ENCODE measurements around the gene NTF4. TPM values are rescaled to one million over a fixed set of nuclear protein-coding genes. Genes with fewer than 3 reads are reported as not detected.

The NTF4 gene
- total and polyA plus RNA-seq, 12 donors, result 0.55 TPM; not detected in 11

- WGBS, 4 donors, result 51 to 66% (median 57%) methylated on average over 11 to 12 of the region's 12 CpGs
- H3K36me3 ChIP-seq (replicated peaks in 1 of 2), result peaks cover 0 to 70% of the 10 kb centered on the region in 2 donors
- H3K4me1 ChIP-seq (replicated peaks in 1 of 2), result peaks cover 0 to 16% of the 10 kb centered on the region in 2 donors
- H3K4me3 ChIP-seq, result no peak overlapping the region
- no peaks in the 10 kb centered on the region for H3K9me3 ChIP-seq (replicated peaks in 1 of 3)
- TF ChIP-seq CTCF (IDR thresholded peaks at IDR 0.05), result peak; percentile 45 to 73 (median 67)
- TF ChIP-seq POLR2A (IDR thresholded peaks at IDR 0.05), result no peak
- peak in 6 of 7 donors; percentile 48 to 86 (median 68) for DNase-seq
- intact Hi-C loops (cut with DNase I), result no loop called here
- H3K27me3 ChIP-seq, result no peaks in the 10 kb centered on the region
- no peak overlapping the region for H3K27ac ChIP-seq
Measured at GRCh38 chr19:49106648-49107135, 42.1 kb upstream of the NTF4 start.

- intact Hi-C loops (cut with DNase I), result loop anchor here in 1 of 2 donors (5.0 kb wide), 1 partner anchor 43 kb away; no protein-coding TSS in a partner anchor
- peaks cover 0 to 93% of the 10 kb centered on the region in 2 donors for H3K36me3 ChIP-seq (replicated peaks in 1 of 2)
- no peak for DNase-seq
Measured at GRCh38 chr19:49104229-49104864, 39.7 kb upstream of the NTF4 start.

GRCh38 chr19:49103331-49104085 lies 38.9 kb upstream of the NTF4 start:
- Histone ChIP-seq H3K9me3 (replicated peaks in 1 of 3) (no peaks in the 10 kb centered on the region), H3K36me3 (replicated peaks in 1 of 2) (peaks cover 0 to 93% of the 10 kb centered on the region in 2 donors), H3K4me1 (replicated peaks in 1 of 2) (peaks cover 0 to 5% of the 10 kb centered on the region in 2 donors), H3K27ac (no peak overlapping the region), H3K4me3 (no peak overlapping the region), H3K27me3 (no peaks in the 10 kb centered on the region)
- DNase-seq, result no peak
- TF ChIP-seq POLR2A (IDR thresholded peaks at IDR 0.05) (no peak), CTCF (IDR thresholded peaks at IDR 0.05) (no peak)
- intact Hi-C loops (cut with DNase I), result loop anchor here in 1 of 2 donors (5.0 kb wide), 1 partner anchor 44 kb away; no protein-coding TSS in a partner anchor
- 75 to 89% (median 80%) methylated on average over 7 to 33 of the region's 33 CpGs for WGBS, 4 donors

More at GRCh38 chr19:49104229-49104864, 39.7 kb upstream of the NTF4 start:
- no peak overlapping the region for H3K4me3 ChIP-seq
- peaks cover 0 to 5% of the 10 kb centered on the region in 2 donors for H3K4me1 ChIP-seq (replicated peaks in 1 of 2)
- WGBS, 4 donors, result 69 to 74% (median 74%) methylated on average over 23 to 30 of the region's 30 CpGs
- H3K9me3 ChIP-seq (replicated peaks in 1 of 3), result no peaks in the 10 kb centered on the region
- H3K27me3 ChIP-seq, result no peaks in the 10 kb centered on the region
- no peak overlapping the region for H3K27ac ChIP-seq
- no peak for TF ChIP-seq POLR2A (IDR thresholded peaks at IDR 0.05)
- TF ChIP-seq CTCF (IDR thresholded peaks at IDR 0.05), result no peak

GRCh38 chr19:49102303-49102702 lies 37.7 kb upstream of the NTF4 start:
- no peak overlapping the region for H3K27ac ChIP-seq
- peaks cover 0 to 5% of the 10 kb centered on the region in 2 donors for H3K4me1 ChIP-seq (replicated peaks in 1 of 2)
- intact Hi-C loops (cut with DNase I), result loop anchor here in 1 of 2 donors (5.0 kb wide), 1 partner anchor 45 kb away; no protein-coding TSS in a partner anchor
- H3K4me3 ChIP-seq, result no peak overlapping the region
- DNase-seq, result no peak
- H3K9me3 ChIP-seq (replicated peaks in 1 of 3), result no peaks in the 10 kb centered on the region
- WGBS, 4 donors, result 81 to 87% (median 85%) methylated on average over 8 to 12 of the region's 12 CpGs
- peaks cover 0 to 92% of the 10 kb centered on the region in 2 donors for H3K36me3 ChIP-seq (replicated peaks in 1 of 2)
- no peak for TF ChIP-seq CTCF (IDR thresholded peaks at IDR 0.05)
- TF ChIP-seq POLR2A (IDR thresholded peaks at IDR 0.05), result no peak
- no peaks in the 10 kb centered on the region for H3K27me3 ChIP-seq

Measured in adrenal gland (tissue), 12 donors.